A549 (cell line): ENCODE data around the gene PTPN23.

Source experiments
- CEBPB ChIP-seq, 2 experiments: fragments of >200 bp in 1 of 2; sonication (Bioruptor Twin) in 1 of 2; formaldehyde crosslinking in 1 of 2; IDR thresholded peaks; 2 replicates each; pipeline ENCODE4 v1.6.1; 2012 to 2016
- EP300 ChIP-seq, 2 experiments: fragments of >200 bp; sonication (Bioruptor Twin); formaldehyde crosslinking; IDR thresholded peaks; 2 replicates in 1 of 2; 3 replicates in 1 of 2; pipeline ENCODE4 v1.6.1; 2016 to 2017
- MAX ChIP-seq: IDR thresholded peaks from 2 replicates; pipeline ENCODE4 v1.6.1; 2012
- NFE2L2 ChIP-seq: fragments of 150-350 bp; conservative IDR thresholded peaks from 2 replicates; pipeline ENCODE4 v1.6.1; 2014; ENCODE audit warnings: low read length
- POLR2AphosphoS2 ChIP-seq: conservative IDR thresholded peaks from 2 replicates; pipeline ENCODE4 v1.6.1; 2012; ENCODE audit warnings: low read length, improper control_type of control experiment, inconsistent platforms
- USF2 ChIP-seq: fragments of 450-650 bp; IDR thresholded peaks from 2 replicates; pipeline ENCODE4 v1.6.1; 2014; ENCODE audit warnings: antibody characterized with exemption
- TF ChIP-seq, protein P1 (sequence below): IDR thresholded peaks from 2 replicates; pipeline ENCODE4 v1.6.1; 2012
- TF ChIP-seq, protein P2 (sequence below): fragments of >200 bp; sonication (Bioruptor Twin); formaldehyde crosslinking; IDR thresholded peaks from 3 replicates; pipeline ENCODE4 v1.5.1; 2016
- TF ChIP-seq, protein P3 (sequence below): fragments of 250-450 bp; sonication (Bioruptor Pico); IDR thresholded peaks from 2 replicates; pipeline ENCODE4 v1.5.0; 2021; ENCODE audit warnings: mild to moderate bottlenecking, moderate library complexity, borderline replicate concordance

DNA sequence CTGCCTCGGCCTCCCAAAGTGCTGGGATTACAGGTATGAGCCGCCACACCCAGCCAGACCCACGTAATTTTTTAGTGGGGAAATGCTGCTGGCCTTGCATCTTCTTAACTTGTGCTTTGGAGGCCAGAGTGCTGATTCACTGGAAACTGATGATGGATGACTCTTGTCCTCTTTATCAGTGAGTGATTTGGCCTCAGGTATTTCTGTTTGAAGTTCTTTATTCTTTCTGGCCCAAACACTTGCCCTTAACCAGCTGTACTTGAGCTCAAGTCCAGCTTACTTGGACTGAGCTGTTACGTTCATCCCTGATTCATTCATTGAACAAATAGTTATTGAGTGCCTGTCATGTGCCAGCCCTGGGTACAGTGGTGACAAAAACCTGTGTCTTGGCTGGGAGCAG lies 4.2 kb downstream of the PTPN23 start:
- TF ChIP-seq NFE2L2 (no peak), USF2 (no peak), MAX (no peak), EP300 (IDR thresholded peaks at IDR 0.05) (no peak), POLR2AphosphoS2 (no peak), CEBPB (IDR thresholded peaks at IDR 0.05) (no peak)
- TF ChIP-seq, protein P1, sequence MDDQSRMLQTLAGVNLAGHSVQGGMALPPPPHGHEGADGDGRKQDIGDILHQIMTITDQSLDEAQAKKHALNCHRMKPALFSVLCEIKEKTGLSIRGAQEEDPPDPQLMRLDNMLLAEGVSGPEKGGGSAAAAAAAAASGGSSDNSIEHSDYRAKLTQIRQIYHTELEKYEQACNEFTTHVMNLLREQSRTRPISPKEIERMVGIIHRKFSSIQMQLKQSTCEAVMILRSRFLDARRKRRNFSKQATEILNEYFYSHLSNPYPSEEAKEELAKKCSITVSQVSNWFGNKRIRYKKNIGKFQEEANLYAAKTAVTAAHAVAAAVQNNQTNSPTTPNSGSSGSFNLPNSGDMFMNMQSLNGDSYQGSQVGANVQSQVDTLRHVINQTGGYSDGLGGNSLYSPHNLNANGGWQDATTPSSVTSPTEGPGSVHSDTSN: no peak
- TF ChIP-seq, protein P2, sequence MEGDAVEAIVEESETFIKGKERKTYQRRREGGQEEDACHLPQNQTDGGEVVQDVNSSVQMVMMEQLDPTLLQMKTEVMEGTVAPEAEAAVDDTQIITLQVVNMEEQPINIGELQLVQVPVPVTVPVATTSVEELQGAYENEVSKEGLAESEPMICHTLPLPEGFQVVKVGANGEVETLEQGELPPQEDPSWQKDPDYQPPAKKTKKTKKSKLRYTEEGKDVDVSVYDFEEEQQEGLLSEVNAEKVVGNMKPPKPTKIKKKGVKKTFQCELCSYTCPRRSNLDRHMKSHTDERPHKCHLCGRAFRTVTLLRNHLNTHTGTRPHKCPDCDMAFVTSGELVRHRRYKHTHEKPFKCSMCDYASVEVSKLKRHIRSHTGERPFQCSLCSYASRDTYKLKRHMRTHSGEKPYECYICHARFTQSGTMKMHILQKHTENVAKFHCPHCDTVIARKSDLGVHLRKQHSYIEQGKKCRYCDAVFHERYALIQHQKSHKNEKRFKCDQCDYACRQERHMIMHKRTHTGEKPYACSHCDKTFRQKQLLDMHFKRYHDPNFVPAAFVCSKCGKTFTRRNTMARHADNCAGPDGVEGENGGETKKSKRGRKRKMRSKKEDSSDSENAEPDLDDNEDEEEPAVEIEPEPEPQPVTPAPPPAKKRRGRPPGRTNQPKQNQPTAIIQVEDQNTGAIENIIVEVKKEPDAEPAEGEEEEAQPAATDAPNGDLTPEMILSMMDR: no peak
- TF ChIP-seq, protein P3, sequence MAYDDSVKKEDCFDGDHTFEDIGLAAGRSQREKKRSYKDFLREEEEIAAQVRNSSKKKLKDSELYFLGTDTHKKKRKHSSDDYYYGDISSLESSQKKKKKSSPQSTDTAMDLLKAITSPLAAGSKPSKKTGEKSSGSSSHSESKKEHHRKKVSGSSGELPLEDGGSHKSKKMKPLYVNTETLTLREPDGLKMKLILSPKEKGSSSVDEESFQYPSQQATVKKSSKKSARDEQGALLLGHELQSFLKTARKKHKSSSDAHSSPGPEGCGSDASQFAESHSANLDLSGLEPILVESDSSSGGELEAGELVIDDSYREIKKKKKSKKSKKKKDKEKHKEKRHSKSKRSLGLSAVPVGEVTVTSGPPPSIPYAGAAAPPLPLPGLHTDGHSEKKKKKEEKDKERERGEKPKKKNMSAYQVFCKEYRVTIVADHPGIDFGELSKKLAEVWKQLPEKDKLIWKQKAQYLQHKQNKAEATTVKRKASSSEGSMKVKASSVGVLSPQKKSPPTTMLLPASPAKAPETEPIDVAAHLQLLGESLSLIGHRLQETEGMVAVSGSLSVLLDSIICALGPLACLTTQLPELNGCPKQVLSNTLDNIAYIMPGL (CRISPR knock-in tag): no peak
